Naive thymus-derived CD8-positive, alpha-beta T cell (primary cell): ENCODE data around the gene RGP1. TPM values are rescaled to one million over a fixed set of nuclear protein-coding genes. Genes with fewer than 3 reads are reported as not detected.

Source experiments
- ATAC-seq, 2 donors: fragments of 150-1000 bp; cut with Tn5 transposase in 1 of 2; sonication (Bioruptor Pico), chemical (Tn5 transposase) in 1 of 2; 1 replicate in 1 of 2; 2 replicates in 1 of 2; pipeline ENCODE4 v1.10.0; 2021; ENCODE audit warnings: mild to moderate bottlenecking in 2 of 2, moderate library complexity in 2 of 2
- POLR2A ChIA-PET: fragments of 350-600 bp; sonication (Branson Sonifier 250); formaldehyde crosslinking; loops from one replicate; lab custom pipeline; 2021; ENCODE audit warnings: antibody characterized with exemption; lab: Charles Lee
- DNase-seq, 10 donors: peaks; one replicate each; pipeline versions ENCODE4 v3.0.0 to v3.0.0-alpha.2; 2020 to 2022
- H3K27ac Mint-ChIP-seq, 10 donors: one replicate each; pipeline ENCODE4 v1.8.0; 2020 to 2022; ENCODE audit warnings: mild to moderate bottlenecking in 10 of 10, mixed read lengths in 10 of 10, moderate library complexity in 4 of 10, inconsistent platforms in 1 of 10
- H3K27me3 Mint-ChIP-seq, 5 donors: one replicate each; pipeline ENCODE4 v1.8.0; 2021 to 2022; ENCODE audit warnings: mixed read lengths in 5 of 5
- H3K36me3 Mint-ChIP-seq, 3 donors: one replicate each; pipeline ENCODE4 v1.8.0; 2020 to 2022; ENCODE audit warnings: mixed read lengths in 3 of 3, mild to moderate bottlenecking in 2 of 3, inconsistent platforms in 1 of 3
- H3K4me1 Mint-ChIP-seq, 4 donors: one replicate each; pipeline ENCODE4 v1.8.0; 2021 to 2022; ENCODE audit warnings: mixed read lengths in 4 of 4
- H3K4me3 Mint-ChIP-seq, 10 donors: one replicate each; pipeline ENCODE4 v1.8.0; 2020 to 2022; ENCODE audit warnings: mild to moderate bottlenecking in 10 of 10, mixed read lengths in 10 of 10, moderate library complexity in 6 of 10, inconsistent platforms in 1 of 10
- H3K9me3 Mint-ChIP-seq, 9 donors: one replicate each; pipeline ENCODE4 v1.8.0; 2020 to 2022; ENCODE audit warnings: mixed read lengths in 9 of 9, mild to moderate bottlenecking in 3 of 9, inconsistent platforms in 1 of 9, moderate library complexity in 1 of 9
- polyA plus RNA-seq, 3 donors: library from polyadenylated mRNA; unstranded; fragments of 300-500 nt; fragmentation: Illumina TruSeq; gene quantifications; one replicate each; pipeline ENCODE4 v1.2.3, GENCODE V29; 2021
- total RNA-seq, 8 experiments: library from RNA in 2 of 8; stranded (reverse) in 2 of 8; gene quantifications; one replicate each; pipeline ENCODE4 v1.2.3 and lab custom pipeline; 2021 to 2026

RGP1 gene
- total and polyA plus RNA-seq, 5 experiments from 2014 or later, result 6.8 to 31.7 (median 9.6) TPM

DNA sequence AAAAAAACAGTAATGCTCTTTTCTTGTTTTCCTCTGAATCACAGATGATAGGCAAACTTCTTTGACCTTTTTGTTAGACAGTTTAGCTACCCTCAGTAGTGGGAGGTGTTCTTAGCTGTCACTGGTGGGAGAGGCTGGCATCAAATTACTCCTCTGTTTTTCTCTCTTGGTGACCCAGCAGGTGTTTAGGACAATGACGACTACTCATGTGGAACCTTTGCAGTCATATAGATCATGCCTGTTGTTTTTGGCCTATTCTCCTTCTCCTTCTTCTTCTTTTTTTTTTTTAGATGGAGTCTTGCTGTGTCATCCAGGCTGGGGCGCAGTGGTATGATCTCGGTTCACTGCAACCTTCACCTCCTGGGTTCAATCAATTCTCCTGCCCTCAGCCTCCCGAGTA is 26.9 kb downstream of the RGP1 start:
- POLR2A ChIA-PET, result interaction anchor here (0.7 to 1.0 kb wide), 2 partner anchors 13 to 159 kb away, joined by 3 read pairs; no protein-coding TSS in a partner anchor
- DNase-seq, result no peak
- H3K27ac Mint-ChIP-seq, result peak overlapping the region in 6 of 10 donors; percentile 3 to 41 (median 20)
- no peak for ATAC-seq
- no peak overlapping the region for H3K4me3 Mint-ChIP-seq
- H3K27me3 Mint-ChIP-seq, result no peaks in the 10 kb centered on the region
- H3K36me3 Mint-ChIP-seq, result peaks cover 0 to 24% (median 12%) of the 10 kb centered on the region in 3 donors
- H3K4me1 Mint-ChIP-seq, result peaks cover 0 to 15% (median 7%) of the 10 kb centered on the region in 4 donors
- H3K9me3 Mint-ChIP-seq, result no peaks in the 10 kb centered on the region

DNA sequence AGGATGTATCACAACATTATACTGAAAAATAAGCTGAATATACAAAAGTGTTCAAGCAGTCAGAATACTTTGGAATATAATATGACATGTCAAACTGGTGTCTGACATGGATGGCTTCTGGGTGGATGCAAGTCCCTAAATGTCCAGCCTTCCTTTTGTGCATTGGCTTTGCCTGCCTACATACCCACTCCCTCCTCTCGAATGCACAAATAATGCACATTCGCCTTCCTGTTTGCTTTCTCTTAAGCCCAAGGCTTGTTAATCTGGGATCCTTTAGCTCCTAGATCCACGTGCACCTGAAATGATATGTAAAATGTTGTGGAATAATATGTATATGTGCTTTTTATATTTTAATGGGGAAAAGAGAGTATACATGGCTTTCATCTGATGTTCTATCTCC is 29.4 kb downstream of the RGP1 start:
- Mint-ChIP-seq H3K4me1 (peaks cover 0 to 15% (median 8%) of the 10 kb centered on the region in 4 donors), H3K9me3 (no peaks in the 10 kb centered on the region), H3K27me3 (no peaks in the 10 kb centered on the region), H3K4me3 (no peak overlapping the region), H3K27ac (peak overlapping the region in 1 of 10 donors; percentile 6), H3K36me3 (peaks cover 4 to 28% (median 18%) of the 10 kb centered on the region in 3 donors)
- DNase-seq (no peak), ATAC-seq (no peak)
- POLR2A ChIA-PET, result no interaction called here

DNA sequence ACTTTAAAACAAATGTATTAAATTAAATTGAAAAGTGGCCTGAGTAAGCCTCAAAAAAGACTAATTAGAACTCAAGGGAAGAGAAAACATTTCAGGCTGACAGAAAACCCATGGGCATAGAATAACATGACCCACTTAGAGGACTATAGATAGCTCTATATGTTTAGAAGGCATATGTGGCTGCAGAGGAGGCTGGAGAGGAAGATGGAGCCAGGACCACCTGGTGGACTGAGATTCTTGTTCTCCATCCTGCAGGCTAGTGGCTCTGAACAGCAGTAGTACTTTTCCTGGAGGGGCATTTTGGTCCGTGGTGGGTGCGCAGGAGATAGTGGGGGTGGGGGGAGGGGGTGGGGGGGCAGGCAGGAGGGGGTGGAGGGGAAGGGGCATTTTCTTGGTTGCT is 32.0 kb downstream of the RGP1 start:
- POLR2A ChIA-PET, result interaction anchor here (0.7 kb wide), 1 partner anchor 11 kb away, joined by 8 read pairs; no protein-coding TSS in a partner anchor
- Mint-ChIP-seq H3K27ac (peak overlapping the region in 4 of 10 donors; percentile 17 to 67 (median 35)), H3K9me3 (no peaks in the 10 kb centered on the region), H3K36me3 (peaks cover 9 to 38% (median 22%) of the 10 kb centered on the region in 3 donors), H3K4me1 (peaks cover 0 to 9% (median 4%) of the 10 kb centered on the region in 4 donors), H3K4me3 (no peak overlapping the region), H3K27me3 (no peaks in the 10 kb centered on the region)
- DNase-seq (no peak), ATAC-seq (no peak)

DNA sequence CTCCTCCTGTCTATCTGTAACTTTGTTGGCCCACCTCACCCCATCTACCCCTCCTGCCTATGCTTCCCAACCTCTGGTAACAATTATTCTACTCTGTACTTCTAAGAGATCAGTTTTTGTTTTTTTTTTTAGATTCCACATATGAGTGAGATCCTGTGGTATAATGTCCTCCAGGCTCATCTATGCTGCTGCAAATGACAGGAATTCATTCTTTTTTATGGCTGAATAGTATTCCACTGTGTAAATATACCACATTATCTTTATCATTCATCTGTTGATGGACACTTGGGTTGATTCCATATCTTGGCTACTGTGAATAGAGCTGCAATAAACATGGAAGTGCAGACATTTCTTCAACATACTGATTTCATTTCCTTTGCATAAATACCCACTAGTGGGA is 34.3 kb downstream of the RGP1 start:
- DNase-seq (no peak), ATAC-seq (no peak)
- Mint-ChIP-seq H3K4me3 (no peak overlapping the region), H3K36me3 (peaks cover 9 to 46% (median 22%) of the 10 kb centered on the region in 3 donors), H3K4me1 (peaks cover 0 to 7% (median 3%) of the 10 kb centered on the region in 4 donors), H3K9me3 (no peaks in the 10 kb centered on the region), H3K27ac (peak overlapping the region in 2 of 10 donors; percentile 31 to 32), H3K27me3 (no peaks in the 10 kb centered on the region)
- POLR2A ChIA-PET, result no interaction called here

DNA sequence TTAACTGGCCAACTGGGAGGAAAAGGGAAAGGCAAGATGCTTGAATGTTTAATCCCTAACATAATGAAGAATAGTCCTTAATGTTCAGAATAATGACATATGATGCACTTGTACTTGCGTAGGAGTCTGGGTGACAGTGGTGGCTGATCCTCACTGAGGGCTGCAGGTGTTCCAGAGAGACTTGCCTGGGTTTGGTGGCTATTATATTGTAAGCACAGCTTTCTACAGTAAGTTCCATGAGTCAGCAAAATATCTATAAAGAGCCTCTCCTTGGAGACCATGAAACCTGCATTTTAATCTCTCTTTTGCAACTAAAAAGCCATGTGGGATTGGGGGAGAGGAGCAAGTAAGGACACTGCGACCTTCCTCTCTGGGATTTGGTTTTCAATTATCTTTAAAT is 40.5 kb downstream of the RGP1 start:
- Mint-ChIP-seq H3K27ac (no peak overlapping the region), H3K4me1 (peaks cover 8 to 13% (median 10%) of the 10 kb centered on the region in 4 donors), H3K4me3 (no peak overlapping the region), H3K9me3 (no peaks in the 10 kb centered on the region), H3K36me3 (peaks cover 0 to 36% (median 5%) of the 10 kb centered on the region in 3 donors), H3K27me3 (peaks cover 0 to 2% (median 0%) of the 10 kb centered on the region in 5 donors)
- POLR2A ChIA-PET, result no interaction called here
- no peak for DNase-seq
- no peak for ATAC-seq

DNA sequence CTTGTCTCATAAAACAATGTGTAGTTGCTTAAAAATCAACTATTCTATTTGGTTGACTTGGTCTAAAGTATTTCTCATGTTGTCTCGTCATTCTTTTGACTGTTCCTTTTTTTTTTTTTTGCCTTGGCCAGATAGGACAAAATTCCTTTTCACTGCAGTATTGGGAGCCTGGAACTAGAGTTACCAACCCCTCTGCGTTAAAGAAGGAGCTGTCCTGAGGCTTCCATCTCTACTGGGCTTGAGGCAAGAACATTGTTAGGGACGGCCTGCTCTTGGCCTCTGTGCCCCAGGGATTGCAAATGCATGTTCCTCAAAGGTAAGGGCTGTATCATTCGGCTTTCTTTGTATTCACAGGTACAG is 40.9 kb downstream of the RGP1 start:
- DNase-seq (no peak), ATAC-seq (no peak)
- Mint-ChIP-seq H3K4me1 (peaks cover 10 to 13% (median 11%) of the 10 kb centered on the region in 4 donors), H3K27ac (peak overlapping the region in 3 of 10 donors; percentile 19 to 41 (median 36)), H3K27me3 (peaks cover 0 to 2% (median 0%) of the 10 kb centered on the region in 5 donors), H3K36me3 (peaks cover 0 to 36% (median 5%) of the 10 kb centered on the region in 3 donors), H3K9me3 (no peaks in the 10 kb centered on the region), H3K4me3 (no peak overlapping the region)
- POLR2A ChIA-PET, result interaction anchor here (0.6 to 1.0 kb wide), 3 partner anchors 22 to 92 kb away, joined by 3 to 4 read pairs (median 3); partner anchors contain the start of gene SPAG8

DNA sequence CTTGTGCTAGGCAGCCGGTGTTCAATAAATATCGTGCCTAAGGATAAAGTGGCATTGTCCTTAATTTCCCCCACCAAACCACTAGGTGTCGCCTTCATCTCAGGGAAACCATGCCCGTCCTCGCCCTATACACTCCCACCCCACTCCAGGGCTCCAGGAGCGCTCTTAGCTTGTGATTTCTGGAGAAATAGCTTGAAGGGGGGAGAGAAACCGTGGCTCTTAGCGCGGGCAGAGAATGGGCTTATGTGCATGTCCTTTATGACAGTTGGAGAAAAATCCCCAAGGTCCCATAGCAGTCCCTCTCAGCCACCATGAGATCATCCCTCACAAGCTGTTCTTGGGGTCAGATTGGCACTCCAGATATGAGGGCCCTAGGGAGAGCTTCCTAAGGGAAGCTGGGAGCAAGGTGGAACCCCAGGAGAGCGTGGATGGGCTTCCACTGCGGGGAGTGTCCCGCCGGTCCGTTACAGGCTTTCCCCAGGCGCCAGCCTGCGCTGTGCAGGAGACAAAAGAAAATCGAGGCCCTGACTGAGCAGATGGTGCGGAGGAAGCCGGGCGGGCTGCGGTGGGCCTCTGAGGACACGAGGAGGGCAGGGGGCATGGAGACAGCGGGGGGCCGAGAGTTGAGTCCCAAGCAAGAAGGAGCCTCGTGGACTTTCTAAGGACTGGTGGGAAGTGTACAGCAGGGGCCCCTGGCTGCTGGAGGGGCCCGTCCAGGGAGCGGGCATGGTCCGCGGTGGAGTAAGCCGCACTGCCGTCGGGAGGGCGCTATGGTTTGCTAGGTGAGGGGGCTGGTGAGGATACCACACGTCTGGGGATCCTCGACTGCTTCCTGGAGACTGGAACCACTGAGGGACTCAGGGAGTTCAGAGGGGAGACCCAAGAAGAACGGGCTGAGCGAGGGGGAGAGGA is 41.6 kb downstream of the RGP1 start:
- H3K27me3 Mint-ChIP-seq, result peaks cover 0 to 2% (median 0%) of the 10 kb centered on the region in 5 donors
- peak; percentile 92 to 96 for ATAC-seq
- POLR2A ChIA-PET, result interaction anchor here (0.6 to 1.0 kb wide), 3 partner anchors 21 to 91 kb away, joined by 3 to 4 read pairs (median 3); partner anchors contain the start of gene SPAG8
- peak overlapping the region in 5 of 10 donors; percentile 2 to 41 (median 19) for H3K4me3 Mint-ChIP-seq
- H3K36me3 Mint-ChIP-seq, result peaks cover 0 to 32% (median 5%) of the 10 kb centered on the region in 3 donors
- H3K9me3 Mint-ChIP-seq, result no peaks in the 10 kb centered on the region
- peak overlapping the region in 5 of 10 donors; percentile 12 to 41 (median 36) for H3K27ac Mint-ChIP-seq
- H3K4me1 Mint-ChIP-seq, result peaks cover 10 to 13% (median 11%) of the 10 kb centered on the region in 4 donors
- peak; percentile 36 to 81 (median 60) for DNase-seq

DNA sequence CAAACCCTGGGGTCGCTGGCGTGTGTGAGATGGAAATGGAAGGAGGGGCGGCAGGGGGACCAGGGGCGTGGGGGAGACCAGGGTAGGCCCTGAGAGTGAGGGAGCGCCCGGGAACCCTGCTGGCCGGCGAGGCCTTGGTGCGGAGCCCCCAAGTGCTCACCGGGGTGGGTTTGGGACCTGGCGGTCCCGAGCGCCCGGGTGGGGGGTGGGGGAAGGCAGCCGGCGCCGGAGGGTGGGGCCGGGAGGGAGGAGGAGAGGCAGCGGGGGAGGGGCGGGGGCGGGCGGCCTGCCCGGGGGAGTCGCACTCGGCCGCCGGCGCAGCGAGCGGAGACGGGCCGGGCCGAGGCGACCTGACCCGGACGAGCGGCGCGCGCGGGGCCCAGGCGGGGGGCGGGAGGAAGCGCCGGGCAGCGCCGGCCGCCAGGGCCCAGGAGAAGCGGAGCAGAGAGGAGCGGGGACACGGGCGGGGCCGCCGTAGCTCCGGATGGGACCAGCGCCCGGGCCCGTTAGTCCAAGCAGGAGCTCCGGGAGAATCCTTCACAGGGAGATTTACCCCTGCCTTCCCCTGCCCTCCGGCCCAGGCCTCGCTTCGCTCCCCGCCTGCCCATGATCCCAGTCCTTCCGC is 42.3 kb downstream of the RGP1 start, which contains the start of gene NPR2:
Gene NPR2 (plus strand): TSS at position 295 of the 625 bp plus-strand sequence. CDS start 818 bp downstream, outside the sequence.
- Mint-ChIP-seq H3K4me1 (peaks cover 10 to 13% (median 12%) of the 10 kb centered on the region in 4 donors), H3K36me3 (peaks cover 0 to 25% (median 5%) of the 10 kb centered on the region in 3 donors), H3K27me3 (peaks cover 0 to 2% (median 0%) of the 10 kb centered on the region in 5 donors), H3K4me3 (peak within 1 kb of the TSS in 5 of 10 donors; percentile 2 to 41 (median 19)), H3K27ac (peak within 1 kb of the TSS in 4 of 10 donors; percentile 12 to 41 (median 37)), H3K9me3 (no peaks in the 10 kb centered on the region)
- ATAC-seq, result no peak
- DNase-seq, result no peak
- POLR2A ChIA-PET, result no interaction called here

DNA sequence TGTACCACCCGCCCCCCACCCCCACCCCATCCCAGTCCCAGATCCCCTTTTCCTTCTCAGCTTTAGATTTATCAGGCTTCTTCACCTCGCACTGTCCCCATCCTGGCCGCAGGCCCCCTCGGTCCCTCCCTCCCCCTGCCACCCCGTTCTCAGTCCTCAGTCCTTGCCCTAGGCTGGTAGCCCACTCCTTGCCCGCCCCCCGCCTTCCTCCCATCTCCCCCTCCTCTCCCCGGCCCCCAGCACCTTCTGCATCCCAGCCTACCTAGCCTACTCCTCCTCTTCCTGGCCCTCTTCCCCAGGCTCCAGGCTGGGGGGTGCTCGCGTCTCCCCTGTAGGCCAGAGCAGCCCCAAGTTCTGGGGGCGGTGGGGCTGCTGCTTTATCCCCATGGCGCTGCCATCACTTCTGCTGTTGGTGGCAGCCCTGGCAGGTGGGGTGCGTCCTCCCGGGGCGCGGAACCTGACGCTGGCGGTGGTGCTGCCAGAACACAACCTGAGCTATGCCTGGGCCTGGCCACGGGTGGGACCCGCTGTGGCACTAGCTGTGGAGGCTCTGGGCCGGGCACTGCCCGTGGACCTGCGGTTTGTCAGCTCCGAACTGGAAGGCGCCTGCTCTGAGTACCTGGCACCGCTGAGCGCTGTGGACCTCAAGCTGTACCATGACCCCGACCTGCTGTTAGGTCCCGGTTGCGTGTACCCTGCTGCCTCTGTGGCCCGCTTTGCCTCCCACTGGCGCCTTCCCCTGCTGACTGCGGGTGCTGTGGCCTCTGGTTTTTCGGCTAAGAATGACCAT is 43.1 kb downstream of the RGP1 start:
- H3K27ac Mint-ChIP-seq, result no peak overlapping the region
- DNase-seq (no peak), ATAC-seq (no peak)
- no peaks in the 10 kb centered on the region for H3K9me3 Mint-ChIP-seq
- peaks cover 0 to 2% (median 0%) of the 10 kb centered on the region in 5 donors for H3K27me3 Mint-ChIP-seq
- H3K4me1 Mint-ChIP-seq, result peaks cover 11 to 13% (median 13%) of the 10 kb centered on the region in 4 donors
- no peak overlapping the region for H3K4me3 Mint-ChIP-seq
- POLR2A ChIA-PET, result interaction anchor here (0.6 kb wide), 1 partner anchor 11 kb away, joined by 8 read pairs; no protein-coding TSS in a partner anchor
- peaks cover 0 to 18% (median 5%) of the 10 kb centered on the region in 3 donors for H3K36me3 Mint-ChIP-seq

DNA sequence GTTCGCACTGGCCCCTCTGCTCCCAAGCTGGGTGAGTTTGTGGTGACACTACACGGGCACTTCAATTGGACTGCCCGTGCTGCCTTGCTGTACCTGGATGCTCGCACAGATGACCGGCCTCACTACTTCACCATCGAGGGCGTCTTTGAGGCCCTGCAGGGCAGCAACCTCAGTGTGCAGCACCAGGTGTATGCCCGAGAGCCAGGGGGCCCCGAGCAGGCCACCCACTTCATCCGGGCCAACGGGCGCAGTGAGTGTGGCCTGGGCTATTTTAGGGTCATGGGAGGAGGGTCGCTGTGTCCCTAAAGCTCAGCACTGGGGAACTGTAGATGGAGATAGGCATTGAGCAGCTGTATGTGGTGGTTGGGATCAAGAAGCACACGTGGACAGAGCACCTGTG is 43.7 kb downstream of the RGP1 start:
- peak overlapping the region in 1 of 10 donors; percentile 29 for H3K27ac Mint-ChIP-seq
- H3K27me3 Mint-ChIP-seq, result peaks cover 0 to 2% (median 0%) of the 10 kb centered on the region in 5 donors
- no peak overlapping the region for H3K4me3 Mint-ChIP-seq
- POLR2A ChIA-PET, result interaction anchor here (0.6 to 1.0 kb wide), 5 partner anchors 11 to 89 kb away, joined by 3 to 8 read pairs (median 3); partner anchors contain the start of gene SPAG8
- ATAC-seq (no peak), DNase-seq (no peak)
- peaks cover 11 to 13% (median 13%) of the 10 kb centered on the region in 4 donors for H3K4me1 Mint-ChIP-seq
- H3K36me3 Mint-ChIP-seq, result peaks cover 0 to 15% (median 5%) of the 10 kb centered on the region in 3 donors
- H3K9me3 Mint-ChIP-seq, result no peaks in the 10 kb centered on the region

DNA sequence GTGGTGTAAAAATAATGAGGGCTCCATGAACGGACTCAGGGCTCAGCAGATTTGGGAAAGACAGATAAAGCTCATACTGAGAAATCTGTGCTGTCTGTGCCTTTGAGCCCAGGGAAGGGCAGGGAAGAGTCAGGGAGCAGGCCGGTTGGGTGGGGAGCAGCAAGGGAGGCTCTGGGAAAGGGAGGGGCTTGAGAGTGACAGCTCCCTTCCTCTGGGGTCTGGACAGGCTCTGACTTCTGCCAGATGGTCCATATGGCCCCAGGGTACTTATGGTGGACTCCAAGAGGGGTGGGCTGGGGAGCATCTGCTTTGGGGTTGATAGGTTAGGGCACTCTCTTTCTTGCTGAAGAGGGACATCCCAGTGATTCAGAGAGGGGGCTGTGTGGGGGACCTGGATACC is 44.4 kb downstream of the RGP1 start:
- ATAC-seq, result no peak
- Mint-ChIP-seq H3K4me1 (peaks cover 11 to 13% (median 13%) of the 10 kb centered on the region in 4 donors), H3K27me3 (peaks cover 0 to 2% (median 0%) of the 10 kb centered on the region in 5 donors), H3K27ac (peak overlapping the region in 1 of 10 donors; percentile 24), H3K9me3 (no peaks in the 10 kb centered on the region), H3K36me3 (peaks cover 0 to 15% (median 5%) of the 10 kb centered on the region in 3 donors), H3K4me3 (no peak overlapping the region)
- POLR2A ChIA-PET, result interaction anchor here (0.7 to 1.0 kb wide), 4 partner anchors 12 to 88 kb away, joined by 3 read pairs; partner anchors contain the start of gene SPAG8
- no peak for DNase-seq
